B cell (primary cell): ENCODE measurements around the gene PARK7. TPM values are rescaled to one million over a fixed set of nuclear protein-coding genes. Genes with fewer than 3 reads are reported as not detected.

Experiments used
- ATAC-seq: fragments of 200-7000 bp; cut with Tn5 transposase; one replicate; pipeline ENCODE4 v1.10.0; 2021; ENCODE audit warnings: low read depth, mild to moderate bottlenecking, moderate number of reproducible peaks, moderate library complexity
- CTCF ChIA-PET: fragments of 350-600 bp; sonication (Branson Sonifier 250); formaldehyde crosslinking; loops from one replicate; lab custom pipeline; 2021; ENCODE audit warnings: antibody characterized with exemption, inconsistent platforms; lab: Charles Lee
- POLR2A ChIA-PET: fragments of 350-600 bp; sonication (Branson Sonifier 250); formaldehyde crosslinking; loops from one replicate; lab custom pipeline; 2021; ENCODE audit warnings: antibody characterized with exemption; lab: Charles Lee
- DNase-seq: peaks from one replicate; pipeline ENCODE4 v3.0.0; 2013
- H2AFZ ChIP-seq: 2 replicates; pipeline ENCODE4 v1.6.1; 2012; ENCODE audit warnings: mild to moderate bottlenecking, low read depth, low read length; ENCODE audit not compliant: insufficient read depth, poor library complexity, severe bottlenecking
- H3K27ac ChIP-seq, 2 donors: 1 replicate in 1 of 2; 2 replicates in 1 of 2; pipeline ENCODE4 v1.5.1; 2012 to 2013; ENCODE audit warnings: low read length in 2 of 2, mild to moderate bottlenecking in 2 of 2, moderate library complexity in 1 of 2
- H3K27me3 ChIP-seq, 4 experiments: fragments of 200-600 bp in 1 of 4; sonication (generic) in 1 of 4; replicated peaks in 1 of 4; 1 replicate in 2 of 4; 2 replicates in 2 of 4; pipeline versions ENCODE4 v1.6.1 to v1.7.0; 2013 to 2016; ENCODE audit warnings: low read length in 3 of 4, mild to moderate bottlenecking in 2 of 4, mixed read lengths in 1 of 4, moderate library complexity in 1 of 4; ENCODE audit not compliant: insufficient read depth in 4 of 4, control insufficient read depth in 3 of 4; ENCODE audit errors: control extremely low read depth in 1 of 4
- H3K36me3 ChIP-seq, 2 experiments: replicated peaks in 1 of 2; 1 replicate in 1 of 2; 2 replicates in 1 of 2; pipeline versions ENCODE4 v1.6.1 to v1.7.1; 2013; ENCODE audit warnings: low read length in 1 of 2; ENCODE audit not compliant: insufficient read depth in 2 of 2, control insufficient read depth in 1 of 2; ENCODE audit errors: control extremely low read depth in 1 of 2, extremely low read depth in 1 of 2
- H3K4me1 ChIP-seq, 2 donors: fragments of 200-600 bp in 1 of 2; sonication (generic) in 1 of 2; 1 replicate in 1 of 2; 2 replicates in 1 of 2; pipeline versions ENCODE4 v1.5.1 to v1.6.1; 2013 to 2017; ENCODE audit warnings: low read length in 2 of 2; ENCODE audit not compliant: control insufficient read depth in 2 of 2, insufficient read depth in 2 of 2
- H3K4me2 ChIP-seq: replicated peaks from 2 replicates; pipeline ENCODE3; 2012; ENCODE audit warnings: mild to moderate bottlenecking, low read depth, low read length; ENCODE audit not compliant: poor library complexity, severe bottlenecking
- H3K4me3 ChIP-seq, 5 experiments: fragments of 200-600 bp in 1 of 5; sonication (generic) in 1 of 5; 1 replicate in 3 of 5; 2 replicates in 2 of 5; pipeline versions ENCODE4 v1.5.1 to v1.7.0; 2011 to 2016; ENCODE audit warnings: low read length in 4 of 5, mild to moderate bottlenecking in 4 of 5, low read depth in 2 of 5, control low read depth in 1 of 5, moderate library complexity in 1 of 5; ENCODE audit not compliant: insufficient read depth in 1 of 5; ENCODE audit errors: control extremely low read depth in 1 of 5, extremely low read depth in 1 of 5
- H3K79me2 ChIP-seq: fragments of 200-600 bp; sonication (generic); one replicate; pipeline ENCODE4 v1.6.0; 2016; ENCODE audit warnings: low read length; ENCODE audit not compliant: control insufficient read depth, insufficient read depth
- H3K9ac ChIP-seq: fragments of 200-600 bp; sonication (generic); 2 replicates; pipeline ENCODE4 v1.6.1; 2017; ENCODE audit warnings: mild to moderate bottlenecking, low read length, moderate library complexity
- H3K9me3 ChIP-seq, 3 donors: one replicate each; pipeline versions ENCODE4 v1.6.1 to v1.7.1; 2013; ENCODE audit warnings: low read length in 2 of 3; ENCODE audit not compliant: control insufficient read depth in 2 of 3, insufficient read depth in 1 of 3; ENCODE audit errors: control extremely low read depth in 1 of 3
- H4K20me1 ChIP-seq: 2 replicates; pipeline ENCODE4 v1.6.0; 2012; ENCODE audit warnings: mild to moderate bottlenecking, low read length; ENCODE audit not compliant: insufficient read depth, control insufficient read depth, poor library complexity, severe bottlenecking
- H3K27ac Mint-ChIP-seq: one replicate; pipeline ENCODE4 v1.8.0; 2021; ENCODE audit warnings: mixed read lengths
- H3K27me3 Mint-ChIP-seq: one replicate; pipeline ENCODE4 v1.8.0; 2021; ENCODE audit warnings: mixed read lengths
- H3K4me1 Mint-ChIP-seq: one replicate; pipeline ENCODE4 v1.8.0; 2021; ENCODE audit warnings: mixed read lengths
- H3K4me3 Mint-ChIP-seq: one replicate; pipeline ENCODE4 v1.8.0; 2021; ENCODE audit warnings: mixed read lengths
- H3K9me3 Mint-ChIP-seq: one replicate; pipeline ENCODE4 v1.8.0; 2022; ENCODE audit warnings: mixed read lengths; ENCODE audit not compliant: insufficient read depth
- EZH2 ChIP-seq: IDR thresholded peaks from 2 replicates; pipeline ENCODE4 v1.6.1; 2012; ENCODE audit warnings: borderline replicate concordance, low read depth, mild to moderate bottlenecking, moderate library complexity, low read length; ENCODE audit not compliant: insufficient read depth, poor library complexity, severe bottlenecking
- WGBS: methylation state at CpG from one replicate; pipeline ENCODE4 v1.1.5; 2013; ENCODE audit warnings: missing lambda C conversion rate; ENCODE audit not compliant: insufficient coverage; 5-methylcytosine and 5-hydroxymethylcytosine counted together
- intact Hi-C: fragments of 100-400 bp; cut with micrococcal nuclease; formaldehyde crosslinking; loops from one replicate; pipeline ENCODE4 v1.10.0; 2022
- polyA plus RNA-seq: library from polyadenylated mRNA; depleted of rRNA; stranded (reverse); fragments of >200 nt; gene quantifications from 2 replicates; pipeline ENCODE4 v1.2.3, GENCODE V29; 2012
- total RNA-seq, 2 donors: library from RNA; stranded (reverse); fragments of 120-200 nt in 1 of 2; gene quantifications; 1 replicate in 1 of 2; 2 replicates in 1 of 2; pipeline versions ENCODE4 v1.2.3 to v1.2.4, GENCODE V29; 2013 to 2022
- TF ChIP-seq, protein P1 (sequence below): fragments of 200-600 bp; IDR thresholded peaks from one replicate; pipeline ENCODE4 v1.8.0; 2022; ENCODE audit warnings: antibody characterized with exemption, mild to moderate bottlenecking

Gene PARK7
- total and polyA plus RNA-seq, 2 donors (not counting 1 experiment from before 2014, with no cell fraction given) = 63.9 to 118 TPM

DNA sequence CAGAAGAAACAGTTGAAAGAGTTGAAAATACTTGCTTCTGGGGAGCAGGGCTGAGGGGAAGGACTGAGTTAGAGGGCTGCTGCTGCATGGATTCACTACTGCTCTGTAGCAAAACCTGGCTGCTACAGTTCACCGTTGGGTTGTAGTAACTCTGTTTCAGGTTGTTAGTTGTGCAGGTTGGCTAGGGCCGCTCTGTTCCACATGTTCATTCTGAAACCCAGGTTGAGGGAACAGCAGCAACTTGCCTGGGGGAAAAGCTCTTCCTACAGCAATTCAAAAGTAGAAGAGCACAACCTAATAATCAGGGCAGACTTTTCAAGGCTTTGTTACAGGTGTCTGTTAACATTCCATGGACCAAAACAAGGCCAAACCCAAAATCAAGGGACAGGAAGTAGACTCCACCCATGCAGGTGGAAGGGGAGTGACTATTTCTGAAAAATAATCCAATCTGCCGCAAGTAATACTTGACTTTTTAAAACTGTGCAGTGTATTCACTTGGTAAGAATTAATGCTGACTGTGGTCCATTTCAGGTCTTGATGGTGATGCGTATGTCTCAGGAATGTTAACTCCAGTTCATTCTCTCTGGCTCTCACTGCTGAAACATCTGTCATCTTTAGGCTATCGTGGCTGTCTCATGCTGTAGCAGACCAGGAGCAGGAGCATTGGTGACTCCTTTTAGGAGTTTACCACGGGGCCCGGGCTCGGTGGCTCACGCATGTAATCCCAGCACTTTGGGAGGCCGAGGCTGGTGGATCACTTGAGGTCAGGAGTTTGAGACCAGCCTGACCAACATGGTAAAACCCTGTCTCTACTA, 5.1 kb upstream of the PARK7 start:
- Mint-ChIP-seq H3K9me3 (no peaks in the 10 kb centered on the region), H3K4me1 (peaks cover 28% of the 10 kb centered on the region), H3K27ac (no peak overlapping the region), H3K4me3 (peak overlapping the region; percentile 73), H3K27me3 (no peaks in the 10 kb centered on the region)
- Histone ChIP-seq H3K4me2 (no peak overlapping the region), H3K27me3 (no peaks in the 10 kb centered on the region), H3K79me2 (no peaks in the 10 kb centered on the region), H3K36me3 (no peaks in the 10 kb centered on the region), H3K4me1 (peaks cover 11 to 17% of the 10 kb centered on the region in 2 donors), H3K9me3 (no peaks in the 10 kb centered on the region), H3K27ac (no peak overlapping the region), H3K4me3 (no peak overlapping the region), H4K20me1 (no peaks in the 10 kb centered on the region), H3K9ac (no peak overlapping the region), H2AFZ (no peak overlapping the region)
- intact Hi-C loops = no loop called here
- CTCF ChIA-PET = interaction anchor here (0.6 to 0.7 kb wide), 2 partner anchors 20 to 172 kb away, joined by 3 read pairs; no protein-coding TSS in a partner anchor
- TF ChIP-seq, protein P1, sequence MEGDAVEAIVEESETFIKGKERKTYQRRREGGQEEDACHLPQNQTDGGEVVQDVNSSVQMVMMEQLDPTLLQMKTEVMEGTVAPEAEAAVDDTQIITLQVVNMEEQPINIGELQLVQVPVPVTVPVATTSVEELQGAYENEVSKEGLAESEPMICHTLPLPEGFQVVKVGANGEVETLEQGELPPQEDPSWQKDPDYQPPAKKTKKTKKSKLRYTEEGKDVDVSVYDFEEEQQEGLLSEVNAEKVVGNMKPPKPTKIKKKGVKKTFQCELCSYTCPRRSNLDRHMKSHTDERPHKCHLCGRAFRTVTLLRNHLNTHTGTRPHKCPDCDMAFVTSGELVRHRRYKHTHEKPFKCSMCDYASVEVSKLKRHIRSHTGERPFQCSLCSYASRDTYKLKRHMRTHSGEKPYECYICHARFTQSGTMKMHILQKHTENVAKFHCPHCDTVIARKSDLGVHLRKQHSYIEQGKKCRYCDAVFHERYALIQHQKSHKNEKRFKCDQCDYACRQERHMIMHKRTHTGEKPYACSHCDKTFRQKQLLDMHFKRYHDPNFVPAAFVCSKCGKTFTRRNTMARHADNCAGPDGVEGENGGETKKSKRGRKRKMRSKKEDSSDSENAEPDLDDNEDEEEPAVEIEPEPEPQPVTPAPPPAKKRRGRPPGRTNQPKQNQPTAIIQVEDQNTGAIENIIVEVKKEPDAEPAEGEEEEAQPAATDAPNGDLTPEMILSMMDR = no peak
- no peak for TF ChIP-seq EZH2
- no peak for DNase-seq
- POLR2A ChIA-PET = no interaction called here
- ATAC-seq = no peak
- WGBS = 100% methylated on average over 7 of the region's 10 CpGs

DNA sequence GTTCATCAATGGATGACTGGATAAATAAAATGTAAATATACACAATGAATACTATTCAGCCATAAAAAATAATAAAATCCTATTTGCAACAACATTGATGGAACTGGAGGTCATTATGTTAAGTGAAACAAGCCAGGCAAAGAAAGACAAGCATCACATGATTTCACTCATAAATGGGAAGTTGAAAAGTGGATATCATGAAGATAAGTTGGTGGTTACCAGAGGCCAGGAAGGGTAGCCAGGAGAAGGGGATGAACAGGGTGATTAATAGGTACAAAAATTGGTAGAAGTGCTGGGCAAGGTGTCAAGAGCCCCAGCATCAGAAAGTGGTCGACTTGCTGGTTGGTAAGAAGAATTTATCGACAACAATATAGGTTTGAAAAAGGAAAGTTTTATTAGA, 1.3 kb upstream of the PARK7 start:
- CTCF ChIA-PET = no interaction called here
- Histone ChIP-seq H3K79me2 (peaks cover 37% of the 10 kb centered on the region), H2AFZ (no peak overlapping the region), H3K4me1 (peaks cover 19 to 23% of the 10 kb centered on the region in 2 donors), H4K20me1 (peaks cover 7% of the 10 kb centered on the region), H3K27me3 (no peaks in the 10 kb centered on the region), H3K4me2 (peak overlapping the region; percentile 77), H3K9me3 (no peaks in the 10 kb centered on the region), H3K4me3 (peak overlapping the region in 1 of 5 experiments; percentile 90), H3K36me3 (peaks cover 0 to 13% of the 10 kb centered on the region in 2 experiments), H3K27ac (peak overlapping the region in 1 of 2 donors; percentile 99), H3K9ac (no peak overlapping the region)
- WGBS = 89% methylated on average over 1 of the region's 2 CpGs
- POLR2A ChIA-PET = interaction anchor here (0.6 kb wide), 1 partner anchor 857 kb away, joined by 4 read pairs; the partner anchor contains the start of gene RERE
- H3K4me3 Mint-ChIP-seq = peak overlapping the region; percentile 87
- H3K9me3 Mint-ChIP-seq = no peaks in the 10 kb centered on the region
- peak overlapping the region; percentile 89 for H3K27ac Mint-ChIP-seq
- no peak for TF ChIP-seq EZH2
- TF ChIP-seq, protein P1 = no peak
- intact Hi-C loops = loop anchor here (5.0 kb wide), 3 partner anchors 188 to 857 kb away; partner anchors contain the start of genes RERE and VAMP3
- peaks cover 42% of the 10 kb centered on the region for H3K4me1 Mint-ChIP-seq
- ATAC-seq (no peak), DNase-seq (no peak)
- no peaks in the 10 kb centered on the region for H3K27me3 Mint-ChIP-seq
